ENCODE results near the gene SULT1A1.
"Not testable (repeated sequence)": the region's sequence is repeated elsewhere in the genome, so short reads cannot be mapped to it uniquely, and the experiment has no call there.

Gene SULT1A1

DNA sequence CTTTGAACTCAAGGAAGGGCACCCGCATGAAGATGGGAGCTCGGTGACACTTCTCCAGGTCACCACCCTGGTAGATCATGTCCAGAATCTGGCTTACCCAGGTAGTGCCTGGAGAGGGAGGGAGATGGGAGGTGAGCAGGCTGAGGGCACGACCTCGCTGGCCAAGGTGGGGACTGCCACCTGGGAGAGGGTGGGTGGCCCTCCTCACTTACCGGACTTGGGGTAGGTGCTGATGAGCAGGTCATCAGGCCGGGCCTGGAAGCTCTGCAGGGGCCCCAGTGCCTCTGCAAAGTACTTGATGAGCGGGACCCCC is 1.4 kb downstream of the SULT1A1 start:
- DNase-seq, result not testable (repeated sequence)

GRCh38 chr16:28607681-28608495 is 2.0 kb downstream of the SULT1A1 start:
- DNase-seq, result not testable (repeated sequence)

DNA sequence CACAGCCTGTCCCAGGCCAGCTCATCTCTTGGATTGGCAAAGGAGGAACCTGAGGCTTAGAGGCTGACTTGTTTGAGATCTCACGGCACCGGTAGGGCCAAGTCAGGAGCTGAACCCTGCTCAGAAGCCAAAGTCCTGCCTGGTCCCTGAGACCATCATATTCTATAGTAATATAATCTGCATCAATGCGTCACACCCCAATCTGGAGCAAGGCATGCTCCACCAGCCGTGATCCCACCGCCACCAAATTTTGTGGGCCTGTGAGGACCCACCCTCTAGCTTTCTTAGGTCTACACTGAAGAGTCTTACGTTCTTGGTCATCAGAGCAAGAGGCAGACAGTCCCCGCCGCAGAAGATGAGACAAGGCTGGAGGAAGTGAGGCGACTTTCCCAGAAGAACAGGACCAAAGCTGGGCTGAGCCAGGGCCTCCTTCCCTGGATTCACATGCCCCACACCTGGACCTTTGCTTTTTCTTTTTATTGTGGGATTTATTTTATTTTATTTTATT is 2.7 kb downstream of the SULT1A1 start:
- no peak for DNase-seq

- no peak for DNase-seq
These were observed 3.3 kb downstream of the SULT1A1 start for GRCh38 chr16:28606291-28607115.

GRCh38 chr16:28604186-28604565 is 5.7 kb downstream of the SULT1A1 start:
- DNase-seq, result no peak

DNA sequence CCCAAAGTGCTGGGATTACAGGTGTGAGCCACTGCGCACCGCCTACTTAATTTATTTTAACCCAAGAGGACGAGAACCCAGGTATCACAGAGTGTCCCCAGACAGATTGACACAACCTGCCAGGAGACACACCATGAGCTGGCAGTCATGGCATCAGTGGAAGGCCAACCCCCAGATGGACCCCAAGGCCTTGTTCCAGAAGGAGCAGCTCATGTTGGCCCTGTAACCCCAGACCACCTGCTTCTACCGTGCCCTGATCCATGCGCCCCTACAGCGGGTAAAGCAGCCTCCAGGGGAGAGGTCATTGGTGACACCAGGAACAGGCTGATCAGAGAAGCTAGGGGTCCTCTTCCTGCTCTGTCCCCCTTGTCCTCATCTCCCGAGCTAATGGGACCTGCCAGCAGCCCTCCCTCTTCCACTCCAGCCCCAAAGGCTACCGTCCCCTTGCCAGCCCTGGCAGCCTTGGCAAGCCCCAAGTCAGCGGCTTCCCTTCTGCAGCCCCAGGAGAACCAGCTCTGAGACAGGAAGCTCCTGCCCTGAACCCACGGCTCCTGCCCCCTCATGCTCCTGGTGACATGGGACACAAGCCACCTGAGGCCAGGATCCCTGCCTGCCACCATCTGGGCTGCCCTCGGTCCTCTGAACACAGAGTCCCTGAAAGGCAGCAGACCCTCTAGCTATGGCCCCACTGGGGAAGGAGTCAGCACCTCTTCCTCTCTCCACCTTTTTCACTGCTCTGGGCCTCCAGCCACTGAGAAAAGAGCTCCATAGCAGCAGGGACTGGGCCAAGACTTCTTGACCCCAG is 6.3 kb downstream of the SULT1A1 start:
- DNase-seq, result no peak

- DNase-seq, result no peak
These were observed 7.3 kb downstream of the SULT1A1 start for GRCh38 chr16:28602529-28602928.

GRCh38 chr16:28602062-28602461 is 7.8 kb downstream of the SULT1A1 start:
- not testable (repeated sequence) for DNase-seq

DNA sequence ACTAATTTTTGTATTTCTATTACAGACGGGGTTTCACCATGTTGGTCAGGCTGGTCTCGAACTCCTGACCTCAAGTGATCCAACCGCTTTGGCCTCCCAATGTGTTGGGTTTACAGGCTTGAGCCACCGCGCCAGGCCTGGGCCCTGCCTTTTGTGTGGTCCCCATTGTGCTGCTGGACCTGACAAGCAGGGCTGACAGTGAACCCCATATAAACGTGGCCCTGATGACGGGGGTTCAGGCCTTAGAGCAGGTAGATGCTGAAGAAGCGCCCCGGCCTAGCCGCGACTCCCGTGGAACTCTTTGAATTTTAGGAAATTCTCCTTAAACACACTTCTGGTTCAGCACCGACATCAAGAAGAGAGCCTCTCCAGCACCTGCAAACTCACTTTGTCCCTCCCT is 8.3 kb downstream of the SULT1A1 start:
- not testable (repeated sequence) for DNase-seq

DNA sequence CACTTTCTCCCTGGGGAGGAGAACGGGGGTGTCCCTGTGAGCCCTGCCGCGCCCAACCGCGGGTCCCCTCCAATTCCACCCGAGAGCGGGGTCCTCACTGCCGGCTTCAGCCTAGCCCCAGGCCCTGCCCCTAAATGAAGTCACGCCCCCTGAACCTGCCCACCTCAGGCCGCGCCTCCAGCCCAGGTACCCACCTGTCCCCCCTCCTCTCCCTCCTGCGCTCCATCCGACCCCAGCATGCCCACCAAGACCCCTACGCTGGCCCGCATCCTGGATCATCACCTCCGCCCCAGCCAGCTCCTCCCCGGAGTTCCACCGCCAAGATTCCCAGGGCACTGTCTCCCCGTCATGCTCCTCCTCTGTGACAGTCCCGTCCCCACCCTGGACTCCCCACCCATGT is 8.9 kb downstream of the SULT1A1 start:
- not testable (repeated sequence) for DNase-seq

- DNase-seq, result not testable (repeated sequence)
These were observed 10.2 kb downstream of the SULT1A1 start for GRCh38 chr16:28599377-28600285.

GRCh38 chr16:28597692-28598261 is 12.1 kb downstream of the SULT1A1 start:
- no peak for DNase-seq

- no peak for DNase-seq
These were observed 12.8 kb downstream of the SULT1A1 start, which contains the start of gene SULT1A2 for GRCh38 chr16:28596840-28597691. Gene SULT1A2 (minus strand): TSS chr16:28597050. CDS start chr16:28595930, 1,120 bp downstream.

DNA sequence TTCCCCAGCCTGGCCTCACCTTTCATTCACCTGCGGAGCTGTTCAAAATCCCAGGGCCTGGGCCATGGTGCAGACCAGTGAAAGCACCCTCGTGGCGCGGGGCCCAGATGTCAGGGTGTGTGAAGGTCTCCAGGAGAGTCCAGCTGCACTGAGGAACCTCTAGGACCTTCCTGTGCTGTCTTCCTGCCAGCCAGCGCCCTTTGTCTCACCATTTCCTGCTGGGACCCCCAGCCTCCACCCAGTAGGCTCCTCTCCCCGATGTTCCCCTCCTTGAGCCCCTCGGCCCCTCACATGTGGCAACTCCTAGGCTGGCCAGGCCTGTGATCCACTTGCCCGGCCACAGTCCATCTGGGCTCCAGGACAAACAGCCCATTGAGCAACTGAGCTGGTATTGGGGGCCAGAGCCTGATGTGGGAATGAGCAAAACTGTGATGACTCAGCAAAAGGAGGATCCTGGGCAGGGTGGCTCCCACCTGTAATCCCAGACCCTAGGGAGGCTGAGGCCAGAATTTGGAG is 13.7 kb downstream of the SULT1A1 start:
- DNase-seq, result no peak

GRCh38 chr16:28595451-28595850 is 14.4 kb downstream of the SULT1A1 start:
- not testable (repeated sequence) for DNase-seq

DNA sequence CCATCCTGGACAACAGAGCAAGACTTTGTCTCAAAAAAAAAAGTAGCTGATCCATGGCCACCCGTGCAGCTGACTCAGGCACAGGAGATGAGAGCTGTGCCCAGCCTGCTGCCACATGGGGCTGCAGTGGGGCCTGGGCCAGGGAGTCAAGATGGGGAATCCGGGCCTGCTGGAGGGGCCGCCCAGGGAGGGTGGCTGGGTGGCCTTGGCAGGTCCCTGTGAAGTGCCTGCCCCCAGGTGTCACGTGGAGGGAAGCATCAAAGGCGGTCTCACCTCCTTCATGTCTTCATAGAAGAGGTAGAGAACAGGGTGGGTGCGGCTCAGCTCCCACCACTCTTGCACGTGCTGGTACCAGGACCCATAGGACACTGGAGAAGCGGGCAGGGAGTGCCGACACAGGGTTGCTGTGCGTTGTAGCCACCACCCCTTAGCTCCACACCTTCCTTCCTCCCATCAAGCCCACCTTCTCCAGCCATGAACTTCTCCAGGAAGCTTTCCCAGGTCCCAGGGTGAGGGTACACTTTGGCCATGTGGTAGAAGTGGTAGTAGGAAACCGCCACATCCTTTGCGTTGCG is 16.8 kb downstream of the SULT1A1 start:
- DNase-seq, result no peak

DNA sequence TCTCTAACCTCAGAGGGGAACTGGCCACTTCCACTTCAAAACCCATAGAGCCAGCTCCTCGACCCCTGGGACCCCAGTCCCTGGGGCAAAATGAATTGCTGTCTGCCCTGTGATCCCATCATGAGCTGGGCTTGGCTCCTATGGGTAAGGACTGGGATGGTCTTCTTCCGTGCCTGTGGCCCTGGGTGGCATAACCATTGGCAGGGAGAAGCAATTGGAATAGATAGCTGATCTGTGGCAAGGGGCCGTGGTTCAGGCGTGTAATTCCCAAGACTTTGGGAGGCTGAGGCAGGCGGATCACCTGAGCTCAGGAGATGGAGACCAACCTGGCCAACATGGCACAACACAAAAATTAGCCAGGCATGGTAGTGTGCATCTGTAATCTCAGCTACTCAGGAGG is 17.3 kb downstream of the SULT1A1 start:
- no peak for DNase-seq

- DNase-seq, result no peak
These were observed 18.5 kb downstream of the SULT1A1 start for GRCh38 chr16:28591355-28591754.

GRCh38 chr16:28590384-28591340 is 19.2 kb downstream of the SULT1A1 start:
- DNase-seq, result no peak
